HUDEP-2 (cell line): ENCODE measurements around the gene RTN4.

Experiments used
- DNase-seq, 76 experiments: peaks; one replicate each; lab custom pipeline; 2025; ENCODE audit not compliant: unreplicated experiment in 76 of 76; lab: John Stamatoyannopoulos, UW

RTN4 gene

DNA sequence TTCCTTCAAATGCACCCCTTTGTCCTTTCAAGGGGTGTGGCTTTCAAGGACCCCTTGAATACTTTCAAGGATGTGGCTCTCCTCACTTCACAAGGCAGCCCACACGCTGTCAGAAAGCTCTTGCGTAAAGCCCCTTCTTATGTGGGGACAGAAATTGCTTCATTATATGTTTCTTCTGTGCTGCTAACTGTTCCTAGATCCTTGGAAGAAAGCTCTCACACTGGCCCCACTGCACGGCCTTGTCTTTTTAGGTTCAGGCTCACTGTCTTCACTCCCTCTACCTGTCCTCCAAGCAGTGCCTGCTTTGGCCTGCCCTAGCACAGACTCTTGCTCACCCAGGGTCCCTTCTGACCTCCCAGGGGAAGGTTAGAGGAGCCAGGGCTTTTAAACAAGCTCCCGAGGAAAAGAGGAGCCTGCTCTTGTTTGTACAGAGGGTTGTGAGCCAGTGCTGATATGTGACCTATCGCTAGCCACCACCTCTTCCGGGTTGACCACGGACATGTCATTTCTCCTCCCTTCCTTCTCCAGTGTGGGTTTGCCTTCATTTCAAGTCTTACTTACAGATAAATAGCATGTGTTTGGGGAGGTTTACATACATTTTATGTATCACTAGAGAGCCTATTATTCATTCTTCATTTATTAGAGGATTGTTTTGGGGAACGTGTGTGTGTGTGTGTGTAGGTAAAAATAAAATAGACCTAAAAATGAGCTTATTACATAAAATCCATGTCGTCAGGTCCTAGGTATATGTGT, 94.7 kb downstream of the RTN4 start:
- DNase-seq = peak in 4 of 76 experiments; percentile 6 to 42 (median 33)

DNA sequence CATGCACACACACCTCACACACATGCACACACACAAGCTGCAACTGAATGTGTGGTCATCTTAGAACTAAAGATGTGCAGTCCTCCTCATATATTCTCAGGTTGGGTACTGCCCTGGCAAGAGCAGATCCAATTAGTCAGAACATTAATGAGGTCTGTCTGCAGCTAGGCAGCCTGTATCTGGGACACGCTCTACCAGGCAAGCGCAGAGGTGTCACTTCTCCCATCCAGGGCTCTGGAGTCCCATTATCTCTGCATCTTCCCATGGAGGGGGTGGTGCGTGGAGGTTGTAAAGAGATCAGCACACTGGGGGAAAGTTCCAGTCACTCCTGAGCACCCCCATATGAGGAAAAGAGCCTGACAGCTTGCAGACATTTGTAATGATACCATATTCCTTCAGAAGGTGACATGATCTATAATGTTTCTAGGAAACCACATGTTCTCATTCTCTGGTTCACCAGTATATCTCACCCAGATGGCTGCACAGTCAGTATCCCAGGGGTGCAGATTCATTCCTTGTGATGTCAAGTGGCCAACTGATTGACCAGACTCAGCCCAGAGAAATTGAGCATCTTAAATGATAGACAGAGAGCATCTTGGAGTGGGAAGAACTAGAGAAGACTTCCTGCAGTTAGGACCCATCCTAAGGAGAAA, 95.4 kb downstream of the RTN4 start:
- DNase-seq = no peak

DNA sequence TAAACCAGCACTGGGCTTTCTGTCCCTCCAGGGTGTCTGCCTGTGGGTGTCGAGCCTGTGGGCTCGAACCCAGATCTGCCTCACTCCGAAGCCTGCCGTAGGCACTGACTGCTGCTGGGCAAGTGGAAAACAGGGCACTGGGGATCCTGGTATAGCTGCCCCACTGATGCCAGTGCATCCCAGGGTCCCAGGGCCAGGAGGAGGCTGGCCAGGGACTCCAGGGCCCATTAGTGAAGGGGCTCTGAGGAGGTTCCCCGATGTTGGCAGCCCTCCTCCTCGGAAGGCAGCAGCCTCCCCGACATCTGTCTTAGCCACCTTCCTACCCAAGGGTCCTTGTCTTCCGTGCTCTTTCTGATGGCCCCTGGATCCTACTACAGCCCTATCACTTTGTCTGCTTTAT, 96.1 kb downstream of the RTN4 start:
- no peak for DNase-seq

DNA sequence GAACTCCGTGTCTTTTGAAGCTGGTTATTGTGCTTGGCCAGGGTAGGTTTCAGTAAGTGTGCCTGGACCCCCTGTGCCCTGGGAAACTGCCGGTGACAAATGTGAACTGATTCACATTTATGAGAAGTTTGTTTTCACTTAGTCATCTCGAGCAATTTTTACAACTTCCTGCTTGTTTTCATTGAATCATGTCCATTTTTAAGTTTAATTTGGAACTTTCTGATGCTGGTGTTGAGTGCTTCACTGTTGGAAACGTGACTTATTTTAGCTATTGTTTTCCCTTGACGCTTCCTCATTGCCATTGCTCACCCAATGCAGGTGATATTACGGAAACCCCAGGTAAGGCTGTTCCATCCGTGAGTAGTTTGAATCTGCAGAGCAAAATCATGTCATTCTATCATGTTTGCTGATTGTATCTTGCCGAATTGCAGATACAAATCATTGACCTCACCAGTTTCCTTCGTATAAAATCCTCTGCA, 97.2 kb downstream of the RTN4 start:
- DNase-seq = no peak

DNA sequence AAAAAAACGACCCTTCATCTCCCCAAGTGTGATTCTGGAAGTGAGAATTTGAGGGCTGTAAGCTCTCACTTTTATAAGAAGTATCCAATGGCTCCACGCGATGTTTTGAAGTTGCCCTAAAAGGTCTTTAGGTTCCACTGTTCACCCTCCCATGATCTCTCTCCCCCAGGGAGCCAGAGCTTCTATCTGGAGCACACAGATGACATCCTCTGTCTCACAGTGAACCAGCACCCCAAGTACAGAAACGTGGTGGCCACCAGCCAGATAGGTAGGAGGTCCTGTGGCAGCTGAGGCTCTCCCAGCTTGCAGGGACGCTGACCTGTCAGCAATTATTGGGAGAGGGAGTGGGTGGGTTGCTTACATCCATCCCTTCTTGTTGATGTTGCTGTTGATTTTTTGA, 97.8 kb downstream of the RTN4 start:
- no peak for DNase-seq

DNA sequence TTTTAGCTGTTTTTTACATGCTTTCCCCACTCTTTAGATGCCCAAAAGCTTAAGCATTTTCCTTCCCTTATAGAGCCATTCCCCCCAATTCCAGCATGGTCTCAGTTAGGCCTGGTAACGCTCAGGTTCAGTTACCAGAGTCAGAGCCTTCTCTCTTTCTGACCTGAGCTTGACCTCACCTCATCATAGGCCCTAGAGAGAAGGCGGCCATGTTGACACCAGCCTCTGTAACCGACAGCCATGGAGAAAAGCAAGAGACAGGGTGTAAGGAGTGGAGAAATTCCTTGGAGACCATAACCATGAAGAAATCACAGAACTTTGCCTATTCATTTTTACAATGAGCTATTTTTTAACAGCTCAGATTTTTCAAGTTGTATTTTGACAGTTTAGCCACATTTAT, 99.4 kb downstream of the RTN4 start:
- DNase-seq = no peak

DNA sequence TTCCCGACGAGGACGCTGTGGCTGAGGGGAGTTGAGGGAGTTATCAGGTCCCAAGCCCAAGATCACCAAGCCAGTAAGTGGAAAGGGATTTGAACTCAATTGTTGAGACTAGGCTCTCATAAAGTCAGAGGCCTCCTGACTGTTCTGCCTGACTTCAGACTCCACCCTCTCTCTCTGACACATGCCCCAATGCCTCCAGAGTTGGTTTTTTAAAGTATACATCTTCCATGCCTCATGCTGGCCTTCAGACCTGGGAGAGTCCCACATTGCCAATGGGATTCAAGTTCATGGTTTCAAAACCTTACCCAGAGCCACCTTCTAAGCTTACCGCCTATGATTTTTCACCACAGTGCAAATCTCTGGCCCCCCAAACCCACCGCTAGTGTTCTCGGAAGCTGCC, 100.8 kb downstream of the RTN4 start:
- no peak for DNase-seq

DNA sequence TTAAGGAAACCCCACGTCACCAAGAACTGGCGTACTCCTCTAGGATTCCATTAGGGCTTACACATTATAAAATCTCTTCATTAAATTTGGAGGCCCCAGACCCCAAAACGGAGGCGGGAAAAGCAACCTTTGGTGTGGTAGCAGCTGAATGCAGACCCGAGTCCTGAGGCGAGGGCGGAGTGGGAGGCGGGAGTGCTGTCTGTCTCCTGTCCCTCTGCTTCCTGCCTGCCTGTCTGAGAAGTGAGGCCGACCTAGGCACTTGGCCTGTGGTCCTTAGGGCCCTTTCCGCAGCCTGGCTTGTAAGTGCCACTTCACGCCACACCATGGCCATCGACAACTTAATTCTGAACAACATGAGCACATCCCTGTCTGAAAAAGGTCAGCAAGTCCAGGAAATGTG, 102.1 kb downstream of the RTN4 start:
- no peak for DNase-seq

DNA sequence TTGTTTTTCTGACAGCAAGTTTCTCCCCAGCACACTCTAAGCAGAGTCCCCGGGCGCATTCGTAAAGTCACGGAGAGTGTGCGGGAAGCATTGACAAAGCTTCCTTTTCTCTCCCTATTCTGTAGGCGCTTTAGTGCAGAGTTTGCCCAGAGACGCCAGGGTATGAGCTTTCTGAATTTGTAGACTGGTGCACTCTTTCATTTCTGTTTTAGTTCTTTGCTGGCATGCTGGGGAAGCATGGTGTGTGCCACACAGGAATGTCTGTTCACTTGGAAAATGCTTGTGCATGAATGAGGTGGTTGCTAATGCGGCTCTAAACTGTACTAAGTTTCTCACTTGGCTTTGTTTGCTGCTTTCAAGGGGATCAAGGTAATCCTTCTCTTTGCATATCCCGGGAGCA, 102.6 kb downstream of the RTN4 start:
- DNase-seq = no peak

DNA sequence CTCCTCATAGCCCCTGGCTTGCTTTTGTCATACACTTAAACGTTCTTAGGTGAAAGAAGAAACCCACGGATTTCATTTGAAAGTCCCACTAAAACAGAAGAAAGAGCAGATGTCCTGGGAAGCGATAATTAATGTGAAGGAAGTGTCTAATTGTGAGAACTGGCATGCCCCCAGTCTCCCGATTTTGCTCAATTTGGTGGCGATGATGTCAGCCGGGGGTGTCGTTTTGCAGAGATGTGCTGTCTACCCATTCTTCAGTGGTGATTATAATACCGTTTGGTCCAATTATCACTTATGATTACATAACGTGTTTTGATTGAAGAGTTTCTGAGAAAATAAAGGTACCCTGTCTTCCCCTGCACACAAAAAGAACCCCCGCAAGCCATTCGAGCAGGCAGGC, 103.1 kb downstream of the RTN4 start:
- no peak for DNase-seq

DNA sequence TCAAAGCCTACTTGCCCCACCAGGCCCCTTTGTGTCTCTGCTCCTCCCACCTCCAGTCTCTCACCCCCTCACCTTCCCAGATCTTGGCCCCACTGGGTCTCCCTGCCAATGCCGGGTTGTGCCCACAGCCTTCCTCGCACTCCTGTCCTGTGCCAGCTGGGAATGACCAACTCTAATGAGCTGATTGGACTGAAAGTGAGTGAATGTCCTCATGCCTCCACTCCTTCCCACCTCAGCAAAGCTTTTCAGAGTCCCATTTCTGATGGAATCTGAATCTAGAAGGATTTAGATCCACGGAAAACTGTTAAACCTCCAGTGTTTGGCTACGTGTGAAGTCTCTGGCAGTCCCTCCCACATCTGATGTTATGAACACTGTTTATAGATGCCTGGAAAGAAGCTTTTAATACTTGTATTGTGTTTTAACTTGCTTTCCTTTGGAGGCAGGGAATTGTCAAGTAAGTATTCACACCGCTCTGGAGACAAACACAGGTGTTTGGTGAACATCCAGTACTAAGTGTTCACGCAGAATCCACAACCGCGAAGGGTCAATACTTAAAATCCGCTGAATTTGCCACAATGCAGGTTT, 103.9 kb downstream of the RTN4 start:
- no peak for DNase-seq

DNA sequence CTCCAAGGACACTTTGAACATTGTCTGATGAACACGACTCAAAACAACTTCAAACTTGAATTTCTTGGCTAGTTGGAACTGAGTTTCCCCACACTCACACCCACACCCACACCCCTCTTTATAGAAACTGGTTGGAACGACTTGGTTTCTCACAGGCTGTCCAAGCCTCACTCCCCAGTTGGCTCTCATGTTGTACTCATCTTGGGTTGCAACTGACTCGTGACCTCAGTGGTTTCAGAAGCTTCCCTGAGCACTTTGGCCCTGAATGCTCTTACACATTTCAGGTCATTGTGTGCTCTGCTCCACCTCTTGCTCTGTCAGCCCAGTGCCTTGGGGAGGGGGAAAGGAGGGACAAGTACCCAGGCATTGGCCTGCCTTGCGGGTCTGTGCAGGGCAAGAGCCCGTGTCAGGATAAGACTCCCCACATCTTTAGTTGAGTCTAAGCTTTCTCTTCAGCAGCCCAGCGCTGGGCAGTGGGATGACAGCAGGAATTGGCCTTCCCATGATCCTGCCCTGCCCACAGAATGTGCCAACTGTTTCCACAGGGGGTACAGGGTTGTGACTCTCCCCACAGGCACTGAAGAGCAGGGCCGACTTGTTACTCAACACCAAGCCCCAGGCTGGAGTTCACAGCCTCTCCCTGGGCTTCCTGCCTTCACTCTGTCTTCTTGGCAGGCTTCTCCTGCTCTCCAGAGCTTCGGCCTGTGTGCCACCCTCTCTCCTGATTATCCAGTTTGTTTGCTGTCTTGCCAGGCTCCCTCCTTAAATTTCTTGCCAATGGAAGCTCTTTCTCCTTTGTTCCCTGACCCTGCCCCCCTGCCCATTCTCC, 104.6 kb downstream of the RTN4 start:
- no peak for DNase-seq

DNA sequence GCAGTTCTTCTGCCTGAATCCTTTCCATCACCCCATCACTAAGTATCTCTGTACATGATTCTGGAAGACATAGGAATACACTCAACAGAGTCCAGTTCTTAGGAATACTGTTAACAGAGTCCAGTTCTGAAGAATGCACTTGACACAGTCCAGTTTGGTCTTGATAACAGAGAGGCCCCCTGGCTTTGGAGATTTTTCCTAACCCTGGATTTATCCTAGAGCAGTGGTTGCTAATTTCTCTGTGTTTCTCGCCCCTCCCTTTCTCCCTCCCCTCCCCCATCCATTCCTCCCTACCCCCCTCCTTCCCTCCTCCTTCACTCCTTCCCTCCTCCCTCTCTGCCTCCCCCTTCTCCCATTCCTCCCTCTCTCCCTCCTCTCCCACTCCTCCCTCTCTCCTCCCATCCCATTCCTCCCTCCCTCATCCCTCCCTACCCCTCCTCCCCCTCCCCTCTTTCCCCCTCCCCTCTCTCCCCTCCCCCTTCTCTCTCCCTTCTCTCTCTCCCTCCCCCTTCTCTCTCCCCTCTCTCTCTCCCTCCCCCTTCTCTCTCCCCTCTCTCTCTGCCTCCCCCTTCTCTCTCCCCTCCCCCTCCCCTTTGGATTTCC, 105.4 kb downstream of the RTN4 start:
- no peak for DNase-seq

DNA sequence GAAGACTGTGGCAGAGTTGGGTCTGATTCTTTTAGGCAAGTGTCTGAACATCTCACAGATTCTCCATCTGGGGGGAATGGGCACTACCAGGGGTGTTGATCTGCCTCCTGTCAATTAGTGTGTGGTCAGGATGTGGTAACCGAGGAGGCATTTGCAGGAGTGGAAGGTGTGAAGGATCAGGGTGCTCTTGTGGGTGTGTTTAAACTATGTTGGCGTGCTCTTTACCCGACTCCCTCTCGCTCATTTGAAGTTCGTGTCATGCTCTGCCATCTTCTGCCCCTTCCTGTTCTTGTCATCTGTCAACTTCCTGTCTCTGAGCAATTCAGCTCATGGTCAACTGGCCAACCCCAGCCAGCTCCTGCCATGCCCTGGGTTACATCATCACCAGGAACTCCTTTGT, 107.9 kb downstream of the RTN4 start:
- DNase-seq = no peak

DNA sequence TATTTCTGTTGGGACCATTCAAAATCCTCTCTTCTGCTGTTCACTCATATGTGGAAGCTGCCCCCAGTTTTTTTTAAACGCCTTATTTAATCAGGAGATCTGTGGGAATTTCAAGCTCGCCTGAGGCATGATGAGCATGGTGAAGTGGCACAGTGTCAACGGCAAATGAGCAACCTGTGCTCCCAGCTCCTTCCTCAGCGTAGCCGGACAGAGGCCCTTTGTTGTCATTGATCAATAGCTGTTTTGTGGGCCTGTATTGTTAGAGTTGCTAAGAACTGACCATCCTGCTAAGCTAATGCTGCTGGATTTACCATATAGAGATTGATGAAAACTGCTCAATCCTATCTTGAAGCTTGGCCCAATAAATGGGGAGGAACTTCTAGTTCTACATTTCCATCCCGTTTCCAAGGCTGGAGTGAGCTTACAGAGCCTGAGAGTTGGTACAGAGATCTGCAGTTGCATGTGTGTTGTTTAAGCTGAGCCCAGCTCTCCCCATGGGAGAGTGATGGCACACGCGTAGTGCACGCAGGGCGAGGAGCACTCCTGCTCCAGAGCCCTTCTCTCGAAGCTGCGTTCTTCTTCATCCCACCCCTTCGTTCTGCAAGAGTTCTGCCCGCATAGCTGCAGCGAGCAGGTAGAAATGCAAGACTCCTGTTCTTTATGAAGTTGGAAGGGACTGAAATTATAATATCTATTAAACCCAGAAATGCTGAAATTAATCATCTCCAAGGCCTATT, 108.8 kb downstream of the RTN4 start:
- no peak for DNase-seq

DNA sequence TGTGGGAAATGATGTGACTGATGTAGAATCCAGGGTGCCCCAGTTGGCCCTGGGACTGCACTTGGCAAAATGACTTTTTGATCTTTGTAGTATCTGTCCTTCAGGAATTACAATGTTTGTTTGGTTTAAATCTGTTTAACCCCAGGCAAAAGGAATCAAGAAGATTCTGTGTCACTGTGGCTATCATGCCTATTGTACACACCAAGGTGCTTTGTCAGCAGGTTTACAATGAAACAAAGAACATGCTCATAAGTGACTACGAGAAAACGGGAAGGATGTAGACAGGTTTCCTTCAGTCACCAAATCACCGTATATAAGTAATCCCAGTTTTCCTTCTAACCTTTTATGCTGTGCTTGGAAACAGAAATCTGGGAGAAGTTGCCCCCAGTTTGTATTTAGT, 109.5 kb downstream of the RTN4 start:
- DNase-seq = no peak

DNA sequence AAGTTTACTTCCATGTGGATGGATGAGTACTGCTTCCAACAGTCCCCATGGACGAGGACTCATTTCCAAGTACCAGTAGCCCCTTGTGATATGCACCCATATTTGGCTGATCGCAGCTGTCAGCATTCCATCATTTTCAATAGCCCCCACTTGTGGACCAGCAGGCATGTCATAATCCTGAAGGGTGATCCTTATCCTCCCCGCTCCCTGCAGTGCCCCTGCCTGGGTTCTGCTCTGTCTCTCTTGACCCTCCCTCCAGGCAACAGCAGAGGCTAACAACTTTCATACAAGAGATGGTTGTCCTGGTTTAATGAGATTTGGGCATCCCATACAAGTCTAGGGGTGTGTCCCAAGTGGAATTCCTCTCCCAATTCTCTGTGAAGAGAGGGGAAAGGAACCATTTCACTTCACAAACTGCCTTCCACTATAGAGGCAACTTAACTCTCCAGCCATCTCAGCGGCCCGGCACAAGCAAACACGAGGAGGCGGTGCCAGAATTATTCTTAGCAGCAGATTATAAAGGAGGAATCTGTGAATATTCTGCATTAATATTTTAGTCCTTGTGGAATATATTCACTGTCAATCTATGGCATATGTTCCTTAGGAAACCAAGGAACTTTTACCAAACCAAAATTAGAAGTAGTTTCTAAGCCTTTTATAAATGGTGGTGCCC, 110.7 kb downstream of the RTN4 start:
- no peak for DNase-seq

DNA sequence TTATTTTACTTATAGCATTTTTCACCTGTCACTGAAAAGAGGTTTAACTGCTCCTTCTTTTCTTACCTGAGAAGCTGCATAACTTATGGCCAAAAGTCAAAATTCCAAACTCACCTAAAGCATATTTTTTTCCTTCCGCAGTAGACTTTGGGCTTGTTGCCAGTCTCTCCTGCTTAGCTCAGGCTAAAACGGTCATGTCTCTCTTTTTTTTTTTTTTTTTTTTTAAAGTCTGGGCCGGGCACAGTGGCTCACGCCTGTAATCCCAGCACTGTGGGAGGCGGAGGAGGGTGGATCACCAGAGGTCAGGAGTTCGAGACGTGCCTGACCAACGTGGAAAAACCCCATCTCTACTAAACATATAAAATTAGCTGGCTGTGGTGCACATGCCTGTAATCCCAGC, 113.5 kb downstream of the RTN4 start:
- no peak for DNase-seq

DNA sequence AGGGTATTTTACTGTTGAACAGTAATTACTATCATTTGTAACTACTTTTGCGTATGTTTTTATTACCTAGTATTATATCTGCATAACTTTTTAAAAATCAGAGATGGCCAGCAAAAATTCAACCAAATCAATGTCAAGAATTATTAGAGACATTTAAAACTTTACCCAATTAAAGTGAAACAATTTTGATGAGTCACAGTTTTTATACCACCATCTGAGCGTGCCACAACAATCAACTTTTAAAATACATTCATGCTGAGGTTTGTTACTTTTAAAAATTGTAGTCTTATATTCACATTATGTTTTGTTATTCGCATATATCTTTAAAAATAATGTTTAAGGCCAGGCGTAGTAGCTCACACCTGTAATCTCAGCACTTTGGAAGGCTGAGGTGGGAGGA, 114.9 kb downstream of the RTN4 start:
- DNase-seq = no peak

DNA sequence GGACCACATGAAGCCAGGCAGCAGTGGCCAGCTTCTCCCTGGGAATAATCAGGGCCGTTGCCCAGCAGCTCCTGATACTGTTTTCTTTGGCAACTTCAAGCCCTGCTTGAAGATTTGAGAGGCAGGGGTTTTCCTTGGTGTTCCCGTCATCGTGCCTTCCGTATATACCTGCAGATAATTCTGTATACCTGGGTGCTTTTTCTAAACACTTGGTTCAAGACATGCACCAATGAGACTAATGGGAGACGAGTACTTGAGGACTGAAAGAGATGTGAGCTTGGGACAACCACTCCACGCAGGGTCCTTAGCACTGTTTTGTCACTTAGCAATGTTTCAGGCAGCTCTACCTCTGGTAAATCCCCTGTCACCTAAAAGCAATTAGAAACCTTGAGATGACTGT, 118.8 kb downstream of the RTN4 start:
- DNase-seq = no peak
